Activated CD8-positive, alpha-beta T cell treated with anti-CD3 and anti-CD28 coated beads, Interleukin-2, amount 10 ng/mL, durations not matched to agents 7 days and 5 days (primary cell): ENCODE results near the gene DUS1L. TPM values are rescaled to one million over a fixed set of nuclear protein-coding genes. Genes with fewer than 3 reads are reported as not detected.

Experiments used
- ATAC-seq: fragments of 150-1000 bp; cut with Tn5 transposase; one replicate; pipeline ENCODE4 v1.10.0; 2021; ENCODE audit warnings: moderate library complexity
- CTCF ChIA-PET: fragments of 350-600 bp; sonication (Branson Sonifier 250); formaldehyde crosslinking; loops from one replicate; lab custom pipeline; 2021; ENCODE audit warnings: antibody characterized with exemption; lab: Charles Lee
- POLR2A ChIA-PET: fragments of 350-600 bp; sonication (Branson Sonifier 250); formaldehyde crosslinking; loops from one replicate; lab custom pipeline; 2021; ENCODE audit warnings: antibody characterized with exemption; lab: Charles Lee
- DNase-seq: peaks from one replicate; pipeline ENCODE4 v3.0.0-alpha.2; 2020
- H3K27ac Mint-ChIP-seq: one replicate; pipeline ENCODE4 v1.8.0; 2021; ENCODE audit warnings: mild to moderate bottlenecking, mixed read lengths
- H3K27me3 Mint-ChIP-seq: one replicate; pipeline ENCODE4 v1.8.0; 2021; ENCODE audit warnings: low read depth, mixed read lengths
- H3K36me3 Mint-ChIP-seq: one replicate; pipeline ENCODE4 v1.8.0; 2021; ENCODE audit warnings: low read depth, mixed read lengths
- H3K4me1 Mint-ChIP-seq: one replicate; pipeline ENCODE4 v1.8.0; 2021; ENCODE audit warnings: low read depth, mixed read lengths
- H3K4me3 Mint-ChIP-seq: one replicate; pipeline ENCODE4 v1.8.0; 2021; ENCODE audit warnings: mild to moderate bottlenecking, mixed read lengths
- H3K9me3 Mint-ChIP-seq: one replicate; pipeline ENCODE4 v1.8.0; 2022; ENCODE audit warnings: mixed read lengths; ENCODE audit not compliant: insufficient read depth
- total RNA-seq, 2 experiments: library from RNA; stranded (reverse); gene quantifications; one replicate each; pipeline ENCODE4 v1.2.3, GENCODE V29; 2021

Gene DUS1L
- total RNA-seq, 2 experiments from 2014 or later: 126 to 127 TPM

DNA sequence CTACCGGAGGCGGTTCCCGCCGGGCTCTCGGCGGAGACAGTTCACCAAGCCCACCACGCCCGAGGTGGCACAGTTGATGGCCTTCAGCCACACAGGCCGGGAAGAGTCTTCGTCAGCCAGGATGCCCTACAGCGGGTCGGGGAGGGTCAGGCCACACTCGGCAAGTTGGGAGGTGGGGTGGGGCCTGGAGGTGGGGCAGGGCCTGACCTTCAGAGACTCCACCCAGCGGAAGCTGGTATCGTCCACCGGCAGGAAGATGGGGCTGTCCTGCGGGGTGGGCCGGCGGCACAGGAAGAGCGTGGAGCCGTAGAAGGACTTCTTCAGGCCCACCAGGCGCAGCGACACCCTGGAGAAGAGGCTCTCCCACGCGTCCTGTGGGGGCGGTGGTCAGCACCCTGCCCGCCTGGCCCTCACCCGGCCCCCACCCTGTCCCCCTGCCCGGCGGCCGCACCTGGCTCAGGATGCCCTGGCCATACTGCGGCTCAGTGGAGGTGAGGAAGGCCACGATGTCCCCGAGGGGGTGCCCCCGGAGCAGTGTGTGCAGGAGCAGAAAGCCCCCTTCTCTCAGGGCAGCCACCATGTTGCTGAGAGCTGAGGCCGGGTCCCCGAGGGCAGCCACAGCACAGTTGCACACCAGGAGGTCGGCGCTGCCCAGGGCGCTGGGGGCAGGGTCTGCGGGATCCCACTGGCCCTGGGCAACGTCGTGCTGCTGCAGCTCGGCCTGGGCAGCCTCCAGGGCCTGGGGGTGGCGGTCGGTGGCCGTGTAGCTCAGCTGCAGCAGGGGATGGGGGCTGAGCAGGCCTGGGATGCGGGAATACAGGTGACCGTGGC, 19.6 kb upstream of the DUS1L start:
- CTCF ChIA-PET: no interaction called here
- POLR2A ChIA-PET: no interaction called here
- Mint-ChIP-seq H3K36me3 (peaks cover 25% of the 10 kb centered on the region), H3K9me3 (no peaks in the 10 kb centered on the region), H3K4me3 (no peak overlapping the region), H3K27ac (no peak overlapping the region), H3K4me1 (no peaks in the 10 kb centered on the region), H3K27me3 (no peaks in the 10 kb centered on the region)
- DNase-seq: no peak
- no peak for ATAC-seq

DNA sequence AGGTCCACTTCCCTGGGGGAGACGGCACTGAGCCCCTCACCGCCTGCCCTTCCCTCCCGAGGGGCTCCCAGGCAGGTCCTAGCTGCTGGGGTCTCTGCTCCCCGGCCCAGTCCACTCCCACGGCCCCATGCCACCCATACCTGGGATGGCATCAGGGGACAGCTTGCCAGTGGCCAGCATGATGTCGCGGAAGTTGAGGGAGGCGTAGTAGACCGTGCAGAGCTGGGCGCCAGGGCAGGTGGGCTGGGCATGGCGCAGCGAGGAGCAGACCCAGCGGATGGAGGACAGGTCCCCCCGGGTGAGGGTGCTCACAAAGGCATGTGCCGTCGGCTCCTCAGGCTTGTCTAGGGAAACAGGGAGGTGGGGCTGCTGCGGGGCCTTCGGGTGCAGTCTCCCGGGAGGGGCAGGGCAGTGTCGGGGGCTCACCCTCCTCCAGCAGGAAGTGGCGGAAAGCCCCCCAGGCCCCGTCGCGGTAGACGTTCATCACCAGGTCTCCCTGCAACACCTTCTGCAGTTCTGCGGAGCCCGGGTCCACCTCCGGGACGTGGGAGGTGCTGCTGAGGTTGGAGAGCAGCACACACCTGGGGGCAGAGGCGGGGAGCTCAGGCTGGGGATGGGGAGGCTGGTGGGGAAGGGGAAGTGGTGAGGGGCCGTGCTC, 18.9 kb upstream of the DUS1L start:
- H3K36me3 Mint-ChIP-seq: peaks cover 29% of the 10 kb centered on the region
- ATAC-seq: no peak
- POLR2A ChIA-PET: no interaction called here

DNA sequence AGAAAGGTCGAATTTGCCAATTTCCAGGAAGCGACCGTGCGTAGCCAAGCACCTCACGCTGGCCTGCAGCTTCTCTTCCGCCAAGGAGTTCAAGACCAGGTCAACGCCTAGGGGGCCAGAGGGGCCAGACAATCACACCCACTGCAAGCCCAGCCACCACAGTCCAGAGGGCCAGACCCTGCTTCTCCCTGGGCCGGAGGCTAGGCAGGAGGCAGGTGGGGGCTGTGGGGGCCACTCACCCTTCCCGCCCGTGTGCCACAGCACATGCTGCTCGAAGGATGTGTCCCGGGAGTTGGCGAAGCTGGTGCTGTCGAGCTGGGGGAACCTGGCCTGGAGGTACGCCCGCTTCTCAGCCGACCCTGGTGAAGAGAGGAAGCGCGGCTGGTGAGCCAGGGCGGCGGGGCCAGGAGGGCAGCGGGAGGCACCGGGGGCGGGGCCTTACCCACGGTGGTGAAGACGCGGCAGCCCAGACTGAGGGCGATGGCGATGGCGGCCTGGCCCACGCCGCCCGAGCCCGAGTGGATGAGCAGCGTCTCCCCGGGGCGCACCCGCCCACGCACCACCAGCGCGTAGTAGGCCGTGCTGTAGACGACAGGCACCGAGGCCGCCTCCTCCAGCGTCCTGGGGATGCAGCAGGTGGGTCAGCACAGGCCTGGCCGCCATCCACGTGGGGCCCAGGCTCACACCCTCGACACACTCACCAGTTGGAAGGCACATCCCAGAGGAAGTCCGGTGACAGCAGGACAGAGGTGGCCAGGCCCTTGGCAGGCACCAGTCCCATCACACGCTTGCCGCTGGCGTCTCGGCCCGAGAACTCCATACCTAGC, 18.1 kb upstream of the DUS1L start:
- H3K4me3 Mint-ChIP-seq: no peak overlapping the region
- CTCF ChIA-PET: no interaction called here
- H3K9me3 Mint-ChIP-seq: no peaks in the 10 kb centered on the region
- no peaks in the 10 kb centered on the region for H3K4me1 Mint-ChIP-seq
- DNase-seq (no peak), ATAC-seq (no peak)
- POLR2A ChIA-PET: no interaction called here
- H3K27ac Mint-ChIP-seq: no peak overlapping the region
- peaks cover 33% of the 10 kb centered on the region for H3K36me3 Mint-ChIP-seq
- H3K27me3 Mint-ChIP-seq: no peaks in the 10 kb centered on the region

More for the DNA sequence above, 18.9 kb upstream of the DUS1L start:
- CTCF ChIA-PET: no interaction called here
- H3K4me1 Mint-ChIP-seq: no peaks in the 10 kb centered on the region
- H3K27ac Mint-ChIP-seq: no peak overlapping the region
- H3K9me3 Mint-ChIP-seq: no peaks in the 10 kb centered on the region
- H3K27me3 Mint-ChIP-seq: no peaks in the 10 kb centered on the region
- no peak for DNase-seq
- H3K4me3 Mint-ChIP-seq: no peak overlapping the region

DNA sequence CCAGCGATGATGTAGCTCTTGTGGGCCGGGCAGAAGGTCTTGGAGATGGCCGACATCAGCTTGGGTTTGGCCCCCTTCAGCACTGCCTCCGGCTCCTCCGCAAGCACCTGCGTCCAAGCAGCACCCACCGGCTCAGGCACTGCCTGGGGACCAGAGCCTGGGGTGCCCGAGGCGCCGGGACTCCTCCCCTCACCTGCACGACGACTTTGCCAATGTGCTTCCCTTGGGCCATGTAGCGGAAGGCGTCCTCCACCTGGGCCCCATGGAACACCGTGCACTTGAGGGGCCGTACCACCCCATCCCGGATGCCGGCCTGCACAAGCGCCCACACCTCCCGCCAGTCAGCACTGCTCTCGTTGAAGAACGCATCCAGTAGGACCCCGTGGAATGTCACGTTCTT, 17.4 kb upstream of the DUS1L start:
- ChIA-PET CTCF (no interaction called here), POLR2A (no interaction called here)
- H3K27me3 Mint-ChIP-seq: no peaks in the 10 kb centered on the region

DNA sequence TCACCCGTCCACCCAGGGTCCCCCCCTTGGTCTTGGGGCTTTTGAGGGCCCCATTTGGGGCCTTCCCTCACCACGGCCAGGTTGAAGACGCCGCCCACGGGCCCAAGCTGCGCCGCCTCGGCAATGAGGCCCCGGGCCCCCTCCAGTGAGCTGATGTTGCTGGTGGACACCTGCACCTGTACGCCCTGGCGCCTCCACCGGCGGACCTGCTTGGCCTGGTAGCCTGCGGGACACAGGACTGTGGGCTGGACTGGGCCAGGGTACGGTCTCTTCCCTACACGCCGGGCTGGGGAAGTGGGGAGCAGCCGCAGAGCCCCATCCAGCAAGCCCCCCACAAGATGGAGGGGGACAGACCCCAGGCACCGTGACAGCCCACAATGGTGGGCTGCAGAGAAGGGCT, 16.9 kb upstream of the DUS1L start:
- POLR2A ChIA-PET: no interaction called here
- Mint-ChIP-seq H3K27me3 (no peaks in the 10 kb centered on the region), H3K4me1 (no peaks in the 10 kb centered on the region), H3K27ac (no peak overlapping the region), H3K36me3 (peaks cover 30% of the 10 kb centered on the region), H3K4me3 (no peak overlapping the region), H3K9me3 (no peaks in the 10 kb centered on the region)
- ATAC-seq (no peak), DNase-seq (no peak)
- CTCF ChIA-PET: no interaction called here

More for the DNA sequence above, 17.4 kb upstream of the DUS1L start:
- DNase-seq (no peak), ATAC-seq (no peak)
- Mint-ChIP-seq H3K4me3 (no peak overlapping the region), H3K27ac (no peak overlapping the region), H3K9me3 (no peaks in the 10 kb centered on the region), H3K36me3 (peaks cover 32% of the 10 kb centered on the region), H3K4me1 (no peaks in the 10 kb centered on the region)

DNA sequence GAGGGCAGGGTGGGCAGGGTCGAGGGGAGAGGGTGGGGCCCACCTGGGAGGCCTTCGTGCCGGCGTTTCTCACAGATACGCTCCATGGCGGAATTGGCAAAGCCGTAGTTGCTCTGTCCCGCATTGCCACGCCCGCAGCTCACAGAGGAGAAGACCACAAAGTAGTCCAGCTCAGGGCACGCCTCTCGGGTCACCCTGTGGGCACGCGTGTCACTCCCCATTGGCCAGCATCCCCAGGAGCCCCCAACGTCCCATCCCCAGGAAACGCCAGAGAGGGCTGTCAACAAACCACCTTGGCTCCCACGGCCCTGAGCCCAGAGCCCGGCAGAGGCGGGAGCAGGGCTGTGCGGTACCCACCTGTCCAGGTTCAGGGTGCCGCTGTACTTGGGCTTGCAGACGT, 16.4 kb upstream of the DUS1L start:
- Mint-ChIP-seq H3K9me3 (no peaks in the 10 kb centered on the region), H3K27ac (no peak overlapping the region), H3K4me1 (no peaks in the 10 kb centered on the region), H3K36me3 (peaks cover 30% of the 10 kb centered on the region), H3K4me3 (no peak overlapping the region), H3K27me3 (no peaks in the 10 kb centered on the region)
- no peak for DNase-seq
- no peak for ATAC-seq
- CTCF ChIA-PET: no interaction called here
- POLR2A ChIA-PET: interaction anchor here (0.6 kb wide), 1 partner anchor 11 kb away, joined by 3 read pairs; no protein-coding TSS in a partner anchor

DNA sequence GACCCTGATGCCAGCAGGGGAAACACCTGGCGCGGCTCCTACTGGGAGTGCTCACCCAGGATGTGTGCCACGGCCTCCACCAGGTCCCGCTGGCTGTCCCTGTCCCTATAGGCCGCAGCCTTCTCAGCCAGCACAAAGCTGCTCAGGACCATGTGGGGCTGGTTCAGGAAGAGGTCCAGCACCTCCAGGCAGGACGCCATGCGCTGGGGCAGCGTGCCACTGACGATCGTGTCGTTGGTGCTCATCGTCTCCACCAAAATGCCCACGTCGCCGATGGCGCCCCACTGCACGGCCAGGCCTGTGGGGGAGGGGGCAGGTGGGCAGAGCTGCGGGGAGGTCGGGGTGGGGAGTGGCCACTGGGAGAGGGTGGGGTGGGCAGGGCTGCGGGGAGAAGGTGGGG, 15.9 kb upstream of the DUS1L start:
- ChIA-PET CTCF (no interaction called here), POLR2A (interaction anchor here (0.6 kb wide), 1 partner anchor 11 kb away, joined by 3 read pairs; no protein-coding TSS in a partner anchor)
- no peak overlapping the region for H3K4me3 Mint-ChIP-seq
- H3K36me3 Mint-ChIP-seq: peaks cover 30% of the 10 kb centered on the region
- ATAC-seq (no peak), DNase-seq (no peak)
- no peaks in the 10 kb centered on the region for H3K4me1 Mint-ChIP-seq
- no peaks in the 10 kb centered on the region for H3K27me3 Mint-ChIP-seq
- H3K27ac Mint-ChIP-seq: no peak overlapping the region
- H3K9me3 Mint-ChIP-seq: no peaks in the 10 kb centered on the region

DNA sequence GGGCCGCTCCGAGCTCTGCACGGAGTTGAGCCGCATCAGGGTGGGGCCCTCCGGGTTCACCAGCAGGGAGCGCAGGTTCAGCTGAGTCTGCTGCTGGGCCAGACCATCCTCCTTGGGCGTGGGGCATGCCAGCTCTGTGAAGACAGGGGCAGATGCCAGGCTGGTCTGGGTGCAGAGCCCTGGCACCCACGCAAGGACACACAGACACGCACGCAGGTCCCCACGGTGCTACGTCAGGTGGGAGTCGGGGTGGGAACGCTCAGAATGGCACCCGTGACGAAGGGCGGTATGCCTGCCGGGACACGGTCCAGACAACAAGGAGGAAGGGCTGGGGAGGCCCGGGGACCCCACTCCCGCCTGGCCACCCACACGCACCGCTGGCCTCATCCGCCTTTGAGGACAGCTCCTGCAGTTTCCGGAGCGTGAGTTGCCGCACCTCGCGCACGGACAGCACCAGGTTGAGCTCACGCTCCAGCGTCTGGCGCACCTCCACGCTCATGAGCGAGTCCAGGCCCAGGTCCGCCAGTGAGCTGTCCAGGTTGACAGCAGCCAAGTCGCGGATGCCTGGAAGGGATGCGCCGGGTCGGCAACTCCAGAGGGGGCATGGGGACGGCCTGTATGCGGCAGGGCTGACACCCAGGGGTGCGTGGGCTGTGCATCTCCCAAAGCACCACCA, 15.3 kb upstream of the DUS1L start:
- Mint-ChIP-seq H3K27me3 (no peaks in the 10 kb centered on the region), H3K4me3 (no peak overlapping the region), H3K4me1 (no peaks in the 10 kb centered on the region), H3K9me3 (no peaks in the 10 kb centered on the region), H3K27ac (no peak overlapping the region), H3K36me3 (peaks cover 28% of the 10 kb centered on the region)
- ATAC-seq (no peak), DNase-seq (no peak)
- ChIA-PET POLR2A (interaction anchor here (0.6 kb wide), 1 partner anchor 227 kb away, joined by 3 read pairs; no protein-coding TSS in a partner anchor), CTCF (no interaction called here)

DNA sequence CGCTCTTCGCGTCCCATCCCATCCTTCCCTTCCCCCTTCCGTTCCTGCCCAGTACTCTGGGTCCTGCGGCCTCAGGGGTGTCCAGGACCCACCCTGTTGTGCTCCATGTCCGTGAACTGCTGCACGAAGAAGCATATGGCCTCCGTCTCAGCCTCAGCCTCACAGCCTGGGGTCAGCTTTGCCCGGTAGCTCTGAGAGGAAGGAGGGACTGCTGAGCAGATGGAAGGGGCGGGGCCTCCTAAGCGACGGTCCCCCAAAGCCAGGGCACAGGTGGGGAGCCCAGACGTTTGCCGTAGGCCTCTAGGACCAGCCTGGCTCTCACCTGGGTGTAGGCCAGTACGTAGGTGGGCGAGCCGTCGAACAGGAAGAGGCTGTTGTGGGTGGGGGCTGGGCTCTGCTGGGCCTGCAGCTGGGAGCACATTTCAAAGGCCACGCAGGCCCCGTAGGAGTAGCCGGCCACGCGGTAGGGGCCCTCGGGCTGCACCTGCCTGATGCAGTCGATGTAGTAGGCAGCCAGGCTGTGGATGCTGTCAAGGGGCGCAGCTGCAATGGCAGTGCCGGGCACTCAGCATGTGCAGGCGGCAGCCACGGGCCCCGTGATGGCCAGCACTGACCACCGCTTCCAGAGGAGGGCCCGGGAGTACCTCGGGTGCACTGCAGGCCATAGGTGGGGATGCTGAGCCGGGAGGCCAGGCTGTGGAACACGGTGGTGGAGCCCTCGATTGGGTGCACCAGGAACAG, 14.6 kb upstream of the DUS1L start:
- POLR2A ChIA-PET: interaction anchor here (0.6 kb wide), 1 partner anchor 226 kb away, joined by 3 read pairs; no protein-coding TSS in a partner anchor
- H3K4me3 Mint-ChIP-seq: no peak overlapping the region
- CTCF ChIA-PET: no interaction called here
- H3K9me3 Mint-ChIP-seq: no peaks in the 10 kb centered on the region
- peaks cover 28% of the 10 kb centered on the region for H3K36me3 Mint-ChIP-seq
- H3K4me1 Mint-ChIP-seq: no peaks in the 10 kb centered on the region
- no peak overlapping the region for H3K27ac Mint-ChIP-seq
- no peak for ATAC-seq
- no peak for DNase-seq
- no peaks in the 10 kb centered on the region for H3K27me3 Mint-ChIP-seq

DNA sequence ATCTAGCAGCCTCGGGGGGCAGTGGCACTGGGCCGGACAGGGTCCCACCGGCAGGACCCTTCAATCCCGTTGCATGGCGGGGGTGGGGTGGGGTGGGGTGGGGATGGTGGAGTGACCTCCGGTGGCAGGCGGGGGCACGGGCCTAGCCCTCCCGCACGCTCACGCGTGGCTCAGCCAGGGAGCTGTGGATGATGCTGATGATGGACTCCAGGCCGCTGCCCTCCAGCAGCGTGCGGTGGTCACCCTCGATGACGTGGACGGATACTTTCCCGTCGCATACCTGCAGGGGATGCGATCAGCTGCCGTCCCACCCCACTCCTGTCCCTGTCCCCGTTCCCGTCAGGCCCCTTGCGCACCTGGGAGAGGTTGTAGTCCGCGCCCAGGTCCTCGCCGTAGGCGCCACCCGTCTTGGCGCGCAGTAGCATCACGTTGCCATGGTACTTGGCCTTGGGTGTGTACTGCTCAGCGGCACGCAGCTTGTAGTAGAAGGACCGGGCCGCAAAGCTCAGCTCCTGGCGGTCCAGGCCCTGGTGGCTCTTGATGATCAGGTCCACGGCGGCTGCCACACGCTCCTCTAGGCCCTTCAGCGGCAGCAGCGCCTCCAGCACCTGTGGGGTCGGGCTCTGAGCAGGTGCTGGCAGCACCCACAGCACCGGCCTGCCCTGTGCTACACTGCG, 13.5 kb upstream of the DUS1L start:
- CTCF ChIA-PET: no interaction called here
- Mint-ChIP-seq H3K27me3 (no peaks in the 10 kb centered on the region), H3K4me3 (no peak overlapping the region), H3K36me3 (peaks cover 21% of the 10 kb centered on the region), H3K4me1 (no peaks in the 10 kb centered on the region), H3K27ac (no peak overlapping the region), H3K9me3 (no peaks in the 10 kb centered on the region)
- ATAC-seq: no peak
- no peak for DNase-seq
- POLR2A ChIA-PET: no interaction called here
